Stimulated activated CD8-positive, alpha-beta memory T cell treated with anti-CD3 and anti-CD28 coated beads, Interleukin-7, amount 100 ng/mL, for 4 hours (primary cell): Measurements from ENCODE around the gene NT5C3A.
A peak's percentile ranks its signal among the peaks of the same experiment; 100 is the strongest.
"Not testable (repeated sequence)": the region's sequence is repeated elsewhere in the genome, so short reads cannot be mapped to it uniquely, and the experiment has no call there.

Source experiments
- DNase-seq, 2 donors: peaks; one replicate each; pipeline ENCODE4 v3.0.0-alpha.2; 2020; ENCODE audit warnings: low read depth in 2 of 2

Gene NT5C3A

GRCh38 chr7:33062023-33062781, at the start of gene NT5C3A:
TSS of gene NT5C3A (minus strand) at chr7:33062776. CDS start at chr7:33062705, 71 bp downstream.
- DNase-seq = no peak

DNA sequence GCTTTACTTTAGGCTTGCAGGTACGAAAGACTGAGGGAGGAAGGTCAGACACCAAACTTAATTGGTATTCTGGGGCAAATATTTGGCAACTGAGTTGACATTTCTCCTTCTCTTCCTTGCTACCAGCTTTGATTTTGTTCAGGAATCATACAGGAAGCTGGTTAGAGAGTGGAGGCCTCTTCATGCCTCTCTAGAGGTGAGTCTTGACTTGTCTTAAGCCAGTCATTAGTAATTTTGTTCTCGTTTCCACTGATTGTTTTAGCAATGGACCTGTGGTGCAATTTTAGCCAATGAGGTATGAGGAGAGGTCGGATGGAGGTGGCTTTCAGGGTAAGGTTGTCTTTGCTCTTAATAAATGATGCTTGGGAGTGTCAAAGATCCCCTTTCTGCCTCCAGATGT, 49.0 kb upstream of the NT5C3A start:
- no peak for DNase-seq

DNA sequence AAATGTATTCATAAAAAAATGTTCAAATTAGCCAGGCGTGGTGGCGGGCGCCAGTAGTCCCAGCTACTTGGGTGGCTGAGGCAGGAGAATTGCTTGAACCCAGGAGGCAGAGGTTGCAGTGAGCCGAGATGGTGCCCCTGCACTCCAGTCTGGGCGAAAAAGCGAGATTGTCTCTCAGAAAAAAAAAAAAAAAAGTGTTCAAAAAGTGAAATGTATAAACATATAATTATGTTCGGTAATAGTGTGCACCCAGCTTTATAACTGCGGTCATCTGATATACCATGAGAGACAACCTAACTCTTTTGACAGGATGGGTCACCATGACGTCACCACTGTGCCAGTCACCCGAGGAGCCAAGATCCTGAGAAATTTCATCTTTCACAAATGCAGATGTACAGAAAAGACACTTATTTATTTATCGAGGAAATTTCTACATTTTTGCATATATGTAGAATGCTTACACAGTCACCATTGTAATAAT, 47.2 kb upstream of the NT5C3A start:
- no peak for DNase-seq

DNA sequence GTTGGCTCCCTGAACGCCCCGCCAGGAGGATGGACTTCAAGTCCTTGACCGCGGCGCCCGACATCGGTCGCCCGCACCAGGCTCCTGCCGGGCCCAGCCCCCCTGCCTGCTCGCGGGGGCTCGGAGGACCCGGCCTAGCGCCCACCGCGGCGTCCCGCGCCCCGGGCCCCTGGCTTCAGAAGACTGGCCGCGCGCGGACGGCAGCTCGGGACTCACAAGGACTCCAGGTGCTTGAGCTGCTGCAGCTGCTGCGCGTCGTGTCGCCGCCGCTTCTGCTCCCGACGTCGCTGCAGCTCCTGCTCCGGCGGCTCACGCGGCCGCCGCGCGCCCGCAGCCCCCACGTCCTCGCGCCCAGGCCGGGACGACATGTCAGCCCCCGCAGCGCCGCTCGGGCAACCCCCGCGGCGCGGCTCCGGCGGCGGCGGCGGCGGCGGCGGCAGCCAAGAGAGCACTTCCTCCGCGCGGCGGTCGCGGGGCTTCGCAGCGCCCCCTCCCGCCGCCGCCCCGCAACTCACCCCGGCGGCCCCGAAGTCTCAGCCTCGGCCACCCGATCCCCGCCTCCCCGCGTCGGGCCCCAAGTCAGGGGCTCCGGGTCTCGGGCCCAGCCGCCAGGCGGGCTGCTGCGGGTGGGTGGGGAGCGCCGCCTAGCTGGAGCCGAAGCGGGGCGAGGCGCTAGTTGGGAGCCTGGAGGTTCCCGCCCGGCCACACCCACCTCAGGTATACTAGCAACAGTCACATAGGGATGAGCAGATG, 46.6 kb upstream of the NT5C3A start, which contains the start of gene RP9:
TSS of gene RP9 (minus strand) at position 400 of the 753 bp plus-strand sequence. CDS start at position 368, 32 bp downstream.
- DNase-seq = peak; percentile 39 to 73

GRCh38 chr7:33108554-33109004, 46.0 kb upstream of the NT5C3A start:
- DNase-seq = no peak

DNA sequence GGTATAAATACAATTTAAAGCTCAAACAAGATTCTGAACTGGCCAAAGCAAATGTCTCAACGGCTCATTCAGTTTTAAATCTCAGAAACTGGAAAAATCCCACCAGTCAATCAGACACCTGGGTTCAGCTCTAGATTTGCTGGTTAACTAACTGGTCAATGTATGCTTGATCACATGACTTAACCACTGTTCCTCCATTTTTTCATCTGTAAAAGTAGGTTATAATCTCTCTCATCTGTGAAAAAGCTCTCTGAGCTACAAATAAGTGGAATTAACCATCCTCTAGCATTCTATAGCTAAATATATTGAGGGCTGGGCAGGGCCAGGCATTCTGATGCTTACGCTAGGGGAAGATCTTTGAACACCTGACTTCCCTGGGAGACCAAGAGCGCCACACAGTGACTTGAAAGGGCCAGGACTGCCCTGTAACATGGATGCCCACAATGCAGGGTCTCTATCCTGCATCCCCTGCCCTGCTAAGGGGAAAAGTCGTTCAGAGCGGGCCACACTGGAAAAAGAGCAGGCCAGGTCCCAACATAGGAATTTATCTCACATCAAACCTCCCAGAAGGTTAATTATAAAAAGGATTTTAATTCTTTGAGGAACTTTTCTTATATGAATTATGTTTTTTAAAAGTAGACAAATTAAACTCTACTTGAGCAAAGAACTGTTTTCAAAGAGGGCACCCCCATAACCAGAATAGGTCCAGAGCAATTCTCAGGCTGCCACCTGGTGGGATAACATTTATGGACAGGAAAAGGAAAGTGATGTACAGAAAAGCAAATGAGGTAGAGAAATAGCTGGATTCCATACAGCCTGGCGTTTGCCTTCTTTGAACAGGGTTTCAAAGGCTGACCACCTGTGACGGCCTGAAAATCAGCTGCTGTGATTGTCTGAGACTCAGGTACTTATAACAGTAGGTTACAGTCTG, 44.8 kb upstream of the NT5C3A start:
- no peak for DNase-seq

DNA sequence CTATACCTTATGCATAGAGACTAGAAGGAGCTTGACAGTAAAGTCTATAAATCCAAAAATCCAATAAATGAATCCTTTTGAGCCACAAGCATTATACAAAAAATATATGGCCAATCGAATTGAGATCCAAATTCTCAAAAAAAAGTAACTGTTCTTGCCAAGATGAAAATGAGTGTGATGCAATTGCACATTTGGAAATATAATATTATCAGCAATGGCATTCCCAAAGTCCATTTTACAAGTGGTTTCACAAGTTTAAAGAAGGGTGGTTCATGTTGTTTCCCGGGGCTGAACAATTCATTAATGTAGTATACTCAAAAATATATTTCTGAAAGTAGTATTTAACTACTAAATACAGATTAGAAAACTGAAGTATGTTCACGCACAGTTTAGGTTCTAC, 39.3 kb upstream of the NT5C3A start:
- DNase-seq = no peak

DNA sequence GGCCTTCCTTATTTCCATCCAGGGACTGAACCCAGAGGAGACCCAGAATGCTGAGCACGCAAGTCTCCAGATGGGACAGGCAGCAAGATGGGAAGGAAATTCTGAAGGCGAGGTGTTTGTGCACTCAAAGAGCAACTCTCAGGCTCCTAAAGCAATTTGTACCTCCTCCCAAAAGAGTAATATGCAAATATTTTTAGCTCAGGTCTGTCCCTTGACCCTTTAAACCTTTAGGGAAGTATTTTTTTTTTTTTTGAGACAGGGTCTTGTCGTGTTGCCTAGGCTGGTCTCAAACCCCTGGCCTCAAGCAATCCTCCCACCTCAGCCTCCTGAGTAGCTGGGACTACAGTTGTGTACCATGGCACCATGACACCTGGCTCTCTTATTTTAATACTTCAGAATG, 38.2 kb upstream of the NT5C3A start:
- no peak for DNase-seq

DNA sequence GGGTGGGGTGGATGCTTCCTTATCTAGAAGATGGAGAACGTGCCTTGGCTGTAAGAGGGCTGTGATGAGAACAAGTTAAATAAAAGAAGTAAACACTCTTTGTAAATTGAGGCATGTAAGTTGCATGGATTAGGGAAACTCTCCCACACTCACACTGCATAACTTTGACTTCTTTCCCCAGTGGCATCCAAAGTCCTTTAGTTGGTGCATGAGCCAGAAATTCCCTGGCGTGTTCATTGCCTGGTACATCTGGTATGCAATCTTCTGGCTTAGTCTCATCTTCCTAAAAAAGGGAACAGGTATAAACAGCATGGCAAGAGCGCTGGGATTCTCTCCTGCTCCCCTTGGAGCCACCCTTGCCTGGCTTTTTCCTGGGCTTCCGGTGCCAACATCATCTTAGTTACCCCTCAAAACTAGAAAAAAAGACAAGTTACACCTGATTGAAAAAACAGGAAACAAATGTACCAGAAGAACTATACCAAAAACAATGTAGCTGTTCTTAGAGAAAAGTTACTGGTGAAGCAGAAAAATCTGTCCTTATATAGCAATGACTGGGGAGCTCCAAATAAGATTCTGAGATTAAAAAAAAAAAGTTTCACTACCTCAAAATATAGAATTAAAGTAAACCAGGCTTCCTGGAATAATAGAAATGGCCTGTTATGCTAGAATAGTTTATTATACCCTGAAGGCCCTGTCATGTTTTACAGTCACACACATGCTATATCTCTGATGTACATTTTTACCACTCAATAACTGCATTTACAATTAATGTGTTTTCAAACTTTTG, 36.8 kb upstream of the NT5C3A start:
- DNase-seq = no peak

GRCh38 chr7:33094745-33095275, 32.2 kb upstream of the NT5C3A start:
- not testable (repeated sequence) for DNase-seq

- no peak for DNase-seq
Observed at GRCh38 chr7:33093266-33093665, 30.7 kb upstream of the NT5C3A start.

DNA sequence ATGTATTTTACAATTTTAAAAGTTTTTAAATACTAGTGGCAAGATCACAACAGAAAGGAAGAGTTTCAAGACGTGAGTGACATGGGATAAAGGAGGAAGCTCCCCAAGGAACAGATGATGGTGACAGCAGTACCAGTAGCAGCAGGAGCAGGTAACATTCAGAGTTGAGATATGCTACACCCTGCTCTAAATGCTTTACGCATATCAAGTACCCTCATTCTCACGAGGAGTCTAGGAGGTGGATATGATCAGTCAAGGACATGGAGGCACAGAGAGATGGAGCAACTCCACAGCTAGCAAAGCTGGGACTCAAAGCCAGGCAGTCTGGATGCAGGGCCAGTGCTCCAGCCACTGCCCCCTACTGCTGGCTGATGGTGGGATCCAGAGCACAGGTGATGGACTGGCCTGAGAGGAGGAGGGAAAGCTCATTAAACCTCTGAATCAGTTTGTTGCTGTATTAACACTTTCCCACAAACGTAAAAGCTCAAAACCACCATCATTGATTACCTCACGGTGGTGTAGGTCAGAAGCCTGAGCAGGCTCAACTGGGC, 29.1 kb upstream of the NT5C3A start:
- no peak for DNase-seq

DNA sequence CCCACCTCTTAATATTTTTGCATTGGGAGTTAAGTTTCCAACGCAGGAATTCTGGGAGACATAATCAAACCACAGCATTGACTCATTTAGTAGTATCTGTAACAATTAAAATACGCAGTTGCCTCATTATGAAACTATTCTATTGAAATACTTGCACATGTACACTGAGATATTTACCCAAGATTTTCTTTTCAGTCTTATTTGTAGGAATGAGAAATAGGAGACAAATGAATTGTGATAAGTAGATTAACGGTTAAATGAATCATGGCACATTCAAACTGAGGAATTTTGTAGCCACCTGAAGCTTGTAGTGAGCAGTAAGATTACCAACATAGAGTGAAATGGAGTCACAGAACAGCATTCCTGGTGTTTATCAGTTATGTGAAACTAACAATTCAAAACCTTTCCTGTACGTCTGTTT, 28.5 kb upstream of the NT5C3A start:
- DNase-seq = no peak

DNA sequence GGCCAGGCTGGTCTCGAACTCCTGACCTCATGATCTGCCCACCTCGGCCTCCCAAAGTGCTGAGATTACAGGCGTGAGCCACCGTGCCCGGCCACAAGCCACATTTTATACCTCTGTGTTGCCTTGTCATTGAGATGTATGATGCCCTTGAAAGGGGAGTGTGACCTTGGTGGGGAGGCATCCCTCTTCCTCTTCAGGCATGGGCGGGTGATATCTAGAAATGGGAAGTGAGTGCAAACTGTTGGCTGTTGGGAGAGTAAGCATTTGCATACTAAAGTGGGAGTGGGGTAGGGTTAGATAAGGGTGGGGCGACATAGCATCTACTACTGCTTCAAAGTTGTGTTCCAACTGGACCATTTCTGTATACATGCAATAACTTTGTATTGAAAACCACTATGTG, 26.6 kb upstream of the NT5C3A start:
- no peak for DNase-seq

DNA sequence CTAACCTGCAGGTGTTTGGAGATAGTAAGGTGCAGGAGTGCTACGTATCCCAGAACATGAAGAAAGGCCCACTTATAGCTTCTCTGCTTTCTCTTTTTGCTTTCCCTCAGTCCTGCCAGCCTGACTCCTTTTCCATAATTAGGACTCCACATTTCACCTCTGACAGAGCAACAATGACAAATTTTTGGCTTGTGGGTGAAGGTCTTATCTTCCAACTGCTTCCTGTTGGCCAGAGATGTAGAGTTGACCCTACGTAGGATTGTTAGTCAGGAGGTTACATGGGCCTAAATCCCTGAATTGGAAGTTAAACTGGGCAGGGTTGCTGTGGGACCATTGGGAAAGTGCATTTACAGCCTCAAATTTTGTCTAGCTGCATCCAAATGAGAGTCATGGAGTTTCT, 25.3 kb upstream of the NT5C3A start:
- DNase-seq = no peak

DNA sequence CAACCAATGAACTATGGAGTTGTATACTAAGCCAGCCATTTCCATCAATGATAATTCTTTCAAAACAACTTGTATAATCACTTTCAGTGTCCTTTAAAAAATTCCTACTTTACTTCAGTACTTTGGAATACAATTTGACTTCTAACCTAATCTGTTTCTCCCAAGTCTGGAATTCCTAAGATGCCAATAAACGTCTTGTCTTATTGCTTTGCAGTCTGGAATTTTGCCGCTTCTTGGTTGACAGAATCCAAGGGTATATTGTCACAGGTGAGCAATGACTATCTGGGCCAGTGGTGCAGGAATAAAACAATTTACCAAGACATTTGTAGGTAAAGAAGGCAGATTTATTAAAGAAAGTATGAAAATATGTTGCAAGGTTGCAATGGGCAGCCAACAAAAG, 24.8 kb upstream of the NT5C3A start:
- no peak for DNase-seq

GRCh38 chr7:33079763-33080690, 17.5 kb upstream of the NT5C3A start:
- no peak for DNase-seq

GRCh38 chr7:33079096-33079495, 16.5 kb upstream of the NT5C3A start:
- DNase-seq = no peak

GRCh38 chr7:33076737-33077136, 14.2 kb upstream of the NT5C3A start:
- DNase-seq = no peak
